NCI-H2081 (cell line): ENCODE data around the gene FKBP14.

Experiments
- DNase-seq, 2 experiments: peaks; one replicate each; lab custom pipeline; 2025; lab: John Stamatoyannopoulos, UW

Gene FKBP14, protein sequence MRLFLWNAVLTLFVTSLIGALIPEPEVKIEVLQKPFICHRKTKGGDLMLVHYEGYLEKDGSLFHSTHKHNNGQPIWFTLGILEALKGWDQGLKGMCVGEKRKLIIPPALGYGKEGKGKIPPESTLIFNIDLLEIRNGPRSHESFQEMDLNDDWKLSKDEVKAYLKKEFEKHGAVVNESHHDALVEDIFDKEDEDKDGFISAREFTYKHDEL

DNA sequence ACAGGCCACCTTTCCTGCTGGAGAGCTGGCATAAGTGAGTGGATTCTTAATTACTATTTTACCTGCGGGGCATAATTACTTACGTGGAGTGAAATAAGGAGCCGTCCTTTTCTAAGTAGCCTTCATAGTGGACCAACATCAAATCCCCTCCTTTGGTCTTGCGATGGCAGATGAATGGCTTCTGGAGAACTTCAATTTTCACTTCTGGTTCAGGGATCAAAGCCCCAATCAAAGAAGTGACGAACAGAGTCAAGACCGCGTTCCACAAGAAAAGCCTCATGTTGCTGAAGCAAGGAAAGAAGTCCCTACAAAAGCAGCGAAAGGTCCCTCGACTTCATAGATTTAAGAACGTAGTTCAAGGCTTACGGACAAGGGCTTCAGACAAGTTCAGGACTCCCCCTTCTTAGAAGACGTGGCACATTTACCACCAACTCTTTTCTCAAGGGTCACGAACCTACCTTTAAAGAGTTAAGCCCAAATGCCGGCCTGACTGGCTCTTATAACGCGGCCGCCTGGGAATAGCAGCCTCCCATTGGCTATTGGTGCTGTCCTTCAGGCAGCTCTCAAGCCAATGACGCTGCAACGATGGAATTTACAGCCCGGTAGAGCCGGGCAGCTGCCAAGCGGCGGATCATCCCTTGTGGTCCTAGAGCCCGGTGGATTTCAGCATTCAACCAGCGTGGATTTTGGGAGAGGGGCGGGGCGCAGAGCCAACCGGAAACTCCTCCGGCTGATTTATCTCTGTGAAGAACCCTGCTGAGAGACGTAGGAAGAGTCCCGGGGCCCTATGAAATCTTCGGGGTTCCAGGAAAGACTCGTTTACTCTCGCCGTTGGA lies at the start of gene FKBP14:
Gene FKBP14, minus strand, starts transcription at position 474 of the 836 bp plus-strand sequence. Its CDS starts 194 bp downstream, at position 280.
- peak; percentile 99 to 100 for DNase-seq

DNA sequence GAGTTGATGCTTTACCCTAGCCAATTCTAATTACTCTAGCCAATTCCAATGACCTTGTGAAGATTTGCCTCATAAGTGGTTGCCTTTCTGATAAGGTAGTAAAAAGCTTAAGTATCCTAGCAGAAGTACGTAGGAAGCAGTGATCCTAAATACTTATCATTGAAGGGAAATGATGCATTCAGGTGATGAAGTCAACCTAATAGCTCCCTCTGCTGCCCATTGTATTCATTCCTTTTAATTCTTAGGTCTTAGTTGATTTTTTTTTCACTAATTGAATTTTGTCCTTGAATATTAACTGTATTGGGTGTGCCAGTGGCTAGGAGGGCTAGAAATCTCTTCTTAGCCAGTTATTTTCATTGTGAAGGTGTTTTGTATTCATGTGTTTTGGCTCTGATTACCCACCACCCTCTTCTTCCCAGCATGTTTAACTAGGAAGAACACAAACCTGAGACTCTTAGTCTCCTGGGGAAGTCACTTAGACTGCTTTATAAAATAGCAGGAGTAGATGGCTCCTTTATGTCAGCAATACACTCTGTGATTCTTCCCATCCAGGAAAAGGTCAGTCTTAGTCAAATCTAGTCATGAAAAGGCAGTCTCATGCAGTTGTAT lies 48.0 kb upstream of the FKBP14 start:
- DNase-seq = peak; percentile 39 to 67

DNA sequence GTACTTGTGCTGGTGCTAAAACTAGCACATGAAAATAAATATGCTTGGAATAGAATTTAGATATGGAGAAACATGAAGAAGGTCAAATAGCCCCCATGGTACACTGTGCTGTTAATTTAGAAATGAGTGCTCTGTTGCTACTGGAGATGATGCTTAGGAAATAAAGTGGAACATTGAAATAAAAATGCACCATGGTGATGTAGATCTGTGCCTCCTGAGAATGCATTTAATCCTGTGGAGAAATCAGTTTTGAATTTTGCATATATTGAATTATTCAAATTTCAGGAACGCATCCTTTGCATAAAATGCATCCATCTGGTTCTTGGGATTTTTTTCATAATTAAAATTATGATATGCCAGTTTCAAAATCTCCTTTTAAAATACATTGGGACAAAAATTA lies 46.2 kb upstream of the FKBP14 start:
- DNase-seq = no peak

DNA sequence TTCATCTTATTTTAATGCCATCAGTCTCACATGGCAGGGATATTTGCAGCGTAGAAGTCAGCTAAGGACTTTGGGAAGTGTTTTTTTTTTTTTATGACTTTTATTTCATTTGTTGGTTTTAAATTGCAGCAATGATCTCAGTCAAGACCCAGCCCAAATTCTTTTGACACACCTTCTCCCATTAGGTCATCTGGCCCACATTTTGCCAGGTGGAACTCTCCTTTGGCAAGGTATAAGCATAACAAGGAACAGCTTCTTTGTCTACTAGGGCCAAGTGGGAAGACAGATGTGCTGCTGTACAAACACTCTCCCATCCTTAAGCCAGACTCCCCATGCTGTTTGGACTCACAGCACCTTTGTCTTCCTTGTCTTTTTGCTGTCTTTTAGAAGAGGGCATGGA lies 43.5 kb upstream of the FKBP14 start:
- no peak for DNase-seq

DNA sequence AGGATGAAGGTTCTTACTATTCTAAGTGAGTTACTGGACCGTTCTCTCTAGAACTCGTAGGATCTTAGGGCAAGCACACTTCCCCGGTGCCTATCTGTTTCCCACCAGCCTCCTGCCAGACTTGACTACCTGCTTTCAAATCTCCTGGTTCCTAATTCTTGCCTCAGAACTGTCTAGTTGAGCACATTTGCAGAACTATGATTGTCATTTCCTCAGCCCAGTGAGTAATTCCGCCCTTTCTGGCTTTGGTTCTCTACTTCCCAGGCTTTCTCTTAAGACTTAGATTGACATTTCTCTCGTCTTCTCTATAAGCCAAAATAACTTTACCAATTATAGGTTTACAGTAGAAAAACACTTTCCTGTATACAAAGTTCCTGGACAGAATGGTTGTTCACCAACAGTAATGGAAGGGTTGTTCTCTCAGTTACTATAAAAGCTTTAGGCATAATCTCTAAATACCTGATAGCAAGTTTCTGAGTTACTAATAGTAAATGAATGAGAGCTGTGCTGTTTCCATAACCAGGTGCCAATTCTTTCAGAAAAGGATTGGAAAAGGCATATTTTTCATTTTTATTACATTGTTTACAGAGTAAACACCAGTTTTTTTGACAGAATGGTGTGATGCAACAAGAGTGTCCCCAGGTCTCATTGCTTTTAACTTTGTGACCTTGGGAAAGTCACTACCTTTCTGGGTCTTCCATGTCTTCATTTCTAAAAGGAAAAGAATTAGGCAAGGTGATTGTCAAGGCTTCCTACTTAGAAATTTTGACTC lies 42.8 kb upstream of the FKBP14 start:
- DNase-seq = no peak

DNA sequence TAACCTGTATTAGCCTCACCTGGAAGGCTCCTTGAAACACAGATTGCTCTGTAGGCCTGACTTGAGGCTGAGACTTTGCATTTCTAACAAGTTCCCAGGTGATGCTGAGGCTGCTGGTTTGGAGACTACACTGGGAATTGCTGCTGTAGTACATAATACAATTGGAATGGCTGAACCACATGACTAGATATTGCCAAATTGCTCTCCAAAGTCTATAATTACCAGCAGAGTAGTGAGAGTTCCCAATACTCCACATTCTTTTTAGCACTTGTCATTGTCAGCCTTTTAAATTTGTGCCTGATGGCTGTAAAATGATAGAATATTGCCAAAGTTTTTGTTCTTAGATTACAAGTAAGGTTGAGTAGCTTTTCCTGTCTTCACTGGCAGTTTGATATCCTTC lies 41.6 kb upstream of the FKBP14 start:
- DNase-seq = no peak

DNA sequence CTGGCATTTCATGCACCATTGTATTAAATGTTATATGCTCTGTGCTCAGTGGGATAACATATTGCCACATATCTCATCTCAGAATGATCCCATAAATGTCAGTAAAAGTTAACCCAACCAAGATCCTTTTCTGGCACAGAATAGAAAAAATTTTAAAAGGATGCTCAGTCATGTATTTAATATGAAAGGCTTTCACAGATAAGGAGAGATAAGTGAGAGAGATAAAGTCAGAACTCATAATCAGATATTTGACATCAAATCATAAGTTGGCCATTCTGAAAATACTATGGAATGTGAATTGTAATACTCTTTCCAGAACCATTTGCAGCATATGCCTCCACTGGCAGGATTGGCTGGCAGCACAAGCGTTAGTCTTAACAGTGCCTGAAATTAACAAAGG lies 40.2 kb upstream of the FKBP14 start:
- DNase-seq = no peak

DNA sequence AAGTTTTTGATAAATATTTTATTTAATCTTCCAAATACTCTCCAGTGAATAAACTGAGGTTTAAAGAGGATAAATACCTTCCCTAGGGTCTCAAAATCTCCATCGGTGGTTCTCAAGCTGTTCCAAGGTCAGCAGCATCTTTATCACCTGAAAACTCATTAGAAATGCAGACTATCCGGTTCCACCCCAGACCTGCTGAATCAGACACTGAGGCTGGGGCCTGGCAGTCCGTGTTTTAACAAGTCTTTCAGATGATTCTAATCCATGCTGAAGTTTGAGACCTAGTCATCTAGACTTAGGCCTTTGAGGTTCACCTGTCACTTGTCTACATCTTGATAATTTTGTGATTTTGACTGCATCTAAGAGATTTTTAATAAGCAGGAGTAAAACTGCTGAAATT lies 39.2 kb upstream of the FKBP14 start:
- DNase-seq = no peak

DNA sequence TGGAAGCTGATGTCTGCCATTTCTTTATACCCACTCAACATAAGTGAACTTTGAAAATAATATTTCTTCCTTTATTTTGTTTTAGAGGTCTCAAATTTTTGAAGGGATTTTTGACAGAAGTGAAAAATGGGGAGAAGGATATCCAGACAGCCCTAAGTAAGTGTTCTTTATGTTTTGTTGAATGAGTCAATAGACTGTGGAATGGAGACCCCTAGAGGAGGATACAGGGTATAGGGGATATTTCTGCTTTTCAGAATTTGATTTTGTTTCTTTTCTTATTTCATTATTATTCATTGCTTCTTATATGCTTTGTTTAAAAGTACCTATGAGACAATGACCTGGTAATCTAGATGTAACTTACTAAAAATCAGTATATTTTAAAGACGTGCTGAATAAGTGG lies 36.1 kb upstream of the FKBP14 start:
- peak; percentile 27 to 45 for DNase-seq

DNA sequence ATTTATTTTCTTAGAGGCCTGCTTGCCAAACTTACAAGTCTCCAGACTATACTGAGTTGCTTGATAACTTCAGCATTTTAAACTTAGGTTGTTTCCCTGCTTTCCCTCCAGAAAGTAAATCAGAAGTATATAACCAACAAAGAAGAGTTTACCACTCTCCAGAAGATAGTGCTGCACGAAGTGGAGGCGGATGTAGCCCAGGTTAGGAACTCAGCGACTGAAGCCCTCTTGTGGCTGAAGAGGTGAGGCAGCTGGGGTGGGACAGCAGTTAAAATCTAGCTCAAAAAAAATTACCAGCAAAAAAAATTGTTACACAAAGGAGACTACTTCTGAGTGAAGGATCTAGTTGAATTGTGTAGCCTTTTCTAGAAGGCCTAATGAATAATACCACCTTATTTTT lies 35.3 kb upstream of the FKBP14 start:
- DNase-seq = peak; percentile 13 to 45

DNA sequence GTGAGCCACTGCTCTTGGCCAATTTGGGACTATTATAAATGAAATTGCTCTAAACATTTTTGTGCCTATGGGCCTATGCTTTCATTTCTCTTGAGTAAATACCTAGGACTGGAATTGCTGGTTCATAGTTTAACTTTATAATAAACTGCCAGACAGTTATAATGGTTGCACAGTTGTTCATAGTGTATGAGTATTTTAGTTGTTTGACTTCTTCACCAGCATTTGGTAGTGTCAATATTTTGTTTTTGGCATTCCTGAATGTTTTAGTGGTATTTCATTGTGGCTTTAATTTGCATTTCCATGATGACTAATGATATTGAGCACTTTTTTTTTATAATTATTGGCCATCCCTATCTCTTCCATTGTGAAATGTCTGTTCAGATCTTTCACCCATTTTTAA lies 31.2 kb upstream of the FKBP14 start:
- no peak for DNase-seq

DNA sequence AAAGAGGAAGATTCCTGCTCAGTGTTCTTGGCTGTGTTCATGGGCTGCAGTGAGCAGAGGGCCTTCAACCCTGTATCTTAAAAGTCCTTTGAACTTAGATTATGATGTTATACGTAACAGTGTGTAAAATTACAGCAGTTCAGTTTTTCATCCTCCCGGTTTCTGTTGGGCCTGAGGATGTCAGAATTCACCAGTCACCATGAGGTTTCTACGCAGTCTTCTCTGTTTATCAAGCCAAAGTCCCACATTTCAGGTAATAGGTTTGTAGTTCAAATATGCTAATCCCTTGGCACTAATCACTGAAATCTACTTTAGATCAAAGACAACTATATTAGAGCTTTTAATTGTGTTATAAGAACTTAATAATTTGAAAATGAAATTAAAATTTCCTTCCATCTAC lies 26.6 kb upstream of the FKBP14 start:
- DNase-seq = no peak

DNA sequence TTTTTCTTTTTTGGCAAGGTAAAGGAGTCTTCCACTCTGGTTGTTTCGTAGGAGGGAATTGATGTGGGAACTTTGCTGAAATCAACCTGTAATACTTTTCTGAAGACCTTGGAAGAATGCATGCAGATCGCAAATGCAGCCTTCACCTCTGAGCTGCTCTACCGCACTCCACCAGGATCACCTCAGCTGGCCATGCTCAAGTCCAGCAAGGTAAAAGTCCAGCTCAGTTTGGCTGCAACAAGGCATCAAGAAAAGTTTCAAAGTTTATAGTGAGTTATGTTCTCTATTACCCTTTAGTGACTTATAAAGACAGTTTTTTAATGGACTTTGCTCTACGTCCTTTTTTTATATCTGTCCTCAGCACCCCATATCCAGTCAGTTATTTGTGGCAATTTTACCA lies 22.7 kb upstream of the FKBP14 start:
- no peak for DNase-seq

DNA sequence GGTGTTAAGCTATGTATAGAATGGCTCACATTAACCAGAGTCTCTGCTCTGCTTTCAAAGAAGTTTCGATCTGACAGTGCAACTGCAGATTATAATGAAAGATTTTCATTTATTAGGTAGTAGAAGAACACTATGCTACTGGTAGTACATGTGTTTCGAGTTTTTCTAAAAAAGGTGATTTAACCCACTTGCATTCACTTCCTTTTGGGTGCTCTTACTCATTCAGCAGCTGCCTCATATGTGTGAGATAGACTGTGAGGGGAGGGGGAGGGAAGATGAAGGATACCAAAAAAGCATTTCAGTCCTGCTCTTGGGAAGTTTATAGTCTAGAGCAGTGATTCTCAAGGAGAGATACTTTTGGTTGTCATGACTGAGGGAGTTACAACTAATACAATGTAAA lies 22.1 kb upstream of the FKBP14 start:
- DNase-seq = no peak

DNA sequence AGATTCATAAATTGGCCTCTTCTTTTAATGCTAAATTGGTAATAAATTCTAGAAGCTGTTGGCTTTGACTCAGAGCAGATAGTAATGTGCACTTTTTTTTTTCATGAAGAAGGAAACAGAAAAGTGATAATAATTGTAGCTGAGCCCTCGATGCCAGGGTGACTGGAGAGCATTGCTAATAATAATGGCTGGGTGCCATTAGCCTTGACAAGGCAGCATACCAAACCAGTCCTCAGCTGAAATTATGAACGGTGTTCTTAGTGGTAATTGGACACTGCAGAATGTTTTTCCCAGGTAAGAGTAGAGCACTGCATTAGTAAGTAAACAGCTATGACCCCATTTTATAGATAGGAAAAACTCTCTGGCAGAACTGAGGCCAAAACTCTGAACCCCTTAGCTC lies 20.6 kb upstream of the FKBP14 start:
- DNase-seq = no peak

DNA sequence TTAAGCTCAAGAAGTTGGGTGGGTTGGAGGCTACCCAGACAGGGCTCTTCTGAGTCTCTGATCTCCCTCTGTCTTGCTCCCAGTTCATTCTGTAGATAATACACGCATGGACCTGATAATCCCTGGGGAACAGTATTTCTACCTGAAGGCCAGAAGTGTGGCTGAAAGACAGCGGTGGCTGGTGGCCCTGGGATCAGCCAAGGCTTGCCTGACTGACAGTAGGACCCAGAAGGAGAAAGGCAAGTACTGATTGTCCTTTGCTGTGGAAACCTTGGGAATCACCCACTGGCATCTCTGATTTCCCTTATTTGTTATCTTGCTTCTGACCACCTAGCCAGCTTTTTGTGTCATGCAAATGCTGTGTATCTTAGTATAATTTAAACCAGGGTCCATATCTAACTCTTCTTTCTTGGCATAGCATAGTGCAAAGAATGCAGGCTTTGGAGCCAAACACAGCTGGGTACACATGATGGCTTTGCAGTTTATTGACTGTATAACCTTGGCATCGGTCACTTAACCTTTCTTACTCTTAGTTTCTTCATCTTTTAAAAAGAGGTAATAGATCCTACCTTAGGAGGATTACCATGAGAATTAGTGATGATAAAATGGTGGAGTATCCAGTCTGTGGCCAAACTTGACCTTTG lies 19.7 kb upstream of the FKBP14 start:
- no peak for DNase-seq

DNA sequence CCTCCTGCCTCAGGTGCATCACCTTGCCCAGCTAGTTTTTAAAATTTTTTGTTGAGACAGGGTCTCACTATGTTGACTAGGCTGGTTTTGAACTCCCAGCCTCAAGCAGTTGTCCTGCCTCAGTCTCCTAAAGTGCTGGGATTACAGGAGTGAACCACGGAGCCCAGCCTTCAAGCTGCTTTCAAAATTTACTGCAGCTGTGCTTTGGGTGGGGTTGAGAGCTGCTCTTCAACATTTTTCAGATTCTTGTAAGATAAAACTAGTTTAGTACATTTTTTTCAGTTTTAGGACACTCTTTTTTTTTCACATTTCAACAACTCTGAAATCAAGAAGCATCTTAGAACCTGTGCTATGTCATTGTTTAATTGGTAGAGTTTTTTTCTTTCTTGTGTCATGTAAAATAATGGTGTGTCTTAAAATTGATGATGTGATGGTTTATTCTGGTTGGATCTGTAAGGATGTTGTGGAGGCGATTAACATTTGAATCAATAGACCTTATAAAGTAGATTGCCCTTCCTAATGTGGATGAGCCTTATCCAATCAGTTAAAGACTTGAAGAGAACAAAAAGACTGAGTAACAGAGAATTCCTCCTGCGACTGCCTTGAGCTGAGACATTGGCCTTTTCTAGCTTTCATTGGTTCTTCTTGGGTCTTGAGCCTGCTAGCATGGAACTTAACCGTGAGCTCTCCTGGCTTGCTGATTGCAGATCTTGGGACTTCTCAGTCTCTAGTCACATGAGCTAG lies 15.2 kb upstream of the FKBP14 start:
- no peak for DNase-seq

DNA sequence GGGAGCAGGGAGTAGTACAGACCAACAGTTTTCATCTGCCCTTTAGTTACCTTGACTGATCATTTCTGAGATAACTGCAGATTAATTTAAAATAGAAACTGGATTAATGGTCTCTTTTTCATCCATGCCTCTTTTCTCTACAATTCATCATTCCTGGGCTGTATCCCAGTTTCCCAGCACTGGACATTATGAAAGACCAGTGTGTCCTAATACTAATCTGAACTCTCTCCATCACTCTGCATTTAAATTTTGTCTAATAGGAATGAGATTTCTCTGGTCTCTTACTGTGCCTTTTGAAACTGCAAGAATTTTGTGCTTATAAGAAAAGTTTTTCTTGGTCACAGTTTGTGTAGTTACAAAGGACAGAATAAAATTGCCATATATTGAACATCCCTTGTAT lies 14.4 kb upstream of the FKBP14 start:
- no peak for DNase-seq

DNA sequence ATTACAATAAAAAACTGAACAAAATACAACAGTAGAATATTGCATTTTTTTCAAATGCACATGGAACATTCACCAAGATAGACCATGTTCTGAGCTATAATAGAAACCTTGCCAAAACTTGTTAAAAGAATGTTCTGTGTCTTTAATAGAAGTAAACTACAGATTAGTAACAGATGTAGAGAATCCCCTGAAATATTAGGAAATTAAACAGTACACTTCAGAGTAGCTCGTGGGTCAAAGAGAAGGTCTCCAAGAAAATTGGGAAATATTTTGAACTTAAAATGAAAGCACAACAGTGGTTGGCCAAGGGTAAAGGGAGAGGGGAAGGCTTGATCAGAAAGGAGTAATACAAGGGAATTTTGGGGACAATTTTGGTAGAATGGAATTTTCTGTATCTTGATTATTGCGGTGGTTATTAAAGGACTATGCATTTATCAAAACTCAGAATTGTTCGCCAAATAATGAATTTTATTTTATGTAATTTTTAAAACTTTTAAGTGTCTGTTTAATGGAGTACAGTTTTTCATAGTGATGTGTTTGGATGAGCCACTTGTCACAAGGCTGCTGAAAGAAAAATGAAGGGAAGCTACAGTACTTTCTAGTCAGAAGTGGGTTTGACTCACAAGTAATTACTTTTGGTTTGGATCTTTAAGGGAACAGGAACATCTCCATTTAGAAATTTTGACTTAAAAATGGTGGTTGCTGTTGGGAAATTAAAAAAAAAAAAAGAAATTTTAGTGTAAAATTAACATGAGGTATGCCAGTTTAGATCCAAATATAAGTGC lies 11.9 kb upstream of the FKBP14 start:
- no peak for DNase-seq

DNA sequence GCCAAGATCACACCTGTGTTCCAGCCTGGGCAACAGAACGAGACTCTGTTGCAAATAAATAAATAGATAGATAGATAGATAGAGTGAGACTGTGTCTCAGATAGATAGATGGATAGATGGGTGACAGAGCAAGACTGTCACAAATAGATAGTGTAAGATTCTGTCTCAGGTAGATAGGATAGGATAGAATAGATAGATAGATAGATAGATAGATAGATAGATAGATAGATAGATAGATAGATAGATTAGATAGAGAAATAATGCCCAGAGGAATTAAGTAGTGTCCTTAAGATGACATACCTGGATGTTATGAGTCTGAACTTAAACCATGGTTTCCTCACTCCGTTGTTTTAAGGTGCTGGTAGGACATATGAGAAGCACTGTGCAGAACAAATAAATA lies 9.7 kb upstream of the FKBP14 start:
- no peak for DNase-seq

DNA sequence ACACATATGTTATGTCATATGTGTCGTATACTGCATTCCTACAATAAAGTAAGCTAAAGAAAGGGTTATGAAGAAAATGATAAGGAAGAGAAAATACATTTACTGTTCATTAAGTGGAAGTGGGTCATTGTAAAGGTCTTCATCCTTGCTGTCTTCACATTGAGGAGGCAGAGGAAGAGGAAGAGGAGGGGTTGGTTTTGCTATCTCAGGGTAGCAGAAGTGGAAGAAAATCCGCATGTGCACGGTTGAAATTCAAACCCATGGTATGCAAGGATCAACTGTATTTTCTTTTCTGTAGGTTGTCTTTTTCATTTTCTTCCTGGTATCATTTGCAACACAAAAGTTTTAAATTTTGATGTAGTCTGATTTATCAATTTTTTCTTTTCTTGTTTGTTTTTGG lies 8.0 kb upstream of the FKBP14 start:
- no peak for DNase-seq
